MM.1S (cell line): ENCODE data around the gene SERPINF2.

Experiments
- CTCF ChIP-seq: fragments of 300-600 bp; sonication (generic); IDR thresholded peaks from 2 replicates; pipeline ENCODE4 v1.5.1; 2016; ENCODE audit warnings: antibody characterized with exemption, low read length, mixed read lengths
- EZH2 ChIP-seq: fragments of 300-600 bp; sonication (generic); optimal IDR thresholded peaks from 2 replicates; pipeline ENCODE3; 2017; ENCODE audit warnings: low read depth, mild to moderate bottlenecking, antibody characterized with exemption, low read length, mixed read lengths
- EZH2phosphoT487 ChIP-seq: fragments of 300-600 bp; sonication (generic); IDR thresholded peaks from 2 replicates; pipeline ENCODE4 v1.6.1; 2018; ENCODE audit warnings: antibody characterized with exemption, low read length

- TF ChIP-seq CTCF: no peak
- TF ChIP-seq EZH2: no peak
- no peak for TF ChIP-seq EZH2phosphoT487
These were observed 18.3 kb upstream of the SERPINF2 start, which contains the start of gene WDR81 for GRCh38 chr17:1724351-1724868.
